ENCODE measurements around the gene TENM4.

- no peak for TF ChIP-seq CTCF (IDR thresholded peaks at IDR 0.05; ENCODE audit: borderline replicate concordance, extremely low read depth, low read length, poor library complexity, severe bottlenecking)
- no peak for TF ChIP-seq EZH2 (IDR thresholded peaks at IDR 0.05; ENCODE audit: borderline replicate concordance, low read depth, low read length, severe bottlenecking)
These were observed 643.9 kb downstream of the TENM4 start for GRCh38 chr11:78796956-78797355.

Data from DND-41 (cell line).